Measurements from ENCODE around the gene FMNL2. TPM values are rescaled to one million over a fixed set of nuclear protein-coding genes. Genes with fewer than 3 reads are reported as not detected.

Gene FMNL2
- total RNA-seq, 1 donor from 2014 or later: 34.3 TPM

- Mint-ChIP-seq H3K36me3 (ENCODE audit: low read depth, unreplicated experiment) (peaks cover 2% of the 10 kb centered on the region), H3K9me3 (ENCODE audit: unreplicated experiment) (no peaks in the 10 kb centered on the region), H3K27me3 (ENCODE audit: low read depth, unreplicated experiment) (no peaks in the 10 kb centered on the region), H3K4me1 (ENCODE audit: low read depth, unreplicated experiment) (peaks cover 28% of the 10 kb centered on the region), H3K4me3 (ENCODE audit: unreplicated experiment) (no peak overlapping the region), H3K27ac (ENCODE audit: unreplicated experiment) (no peak overlapping the region)
- peaks cover 17% of the 10 kb centered on the region for H3K4me1 ChIP-seq (ENCODE audit: insufficient read depth, low read length)
- no peaks in the 10 kb centered on the region for H3K9me3 ChIP-seq (ENCODE audit: insufficient read depth, low read depth, low read length)
- H3K79me2 ChIP-seq (ENCODE audit: insufficient read depth, low read length): no peaks in the 10 kb centered on the region
- H3K27me3 ChIP-seq (ENCODE audit: insufficient read depth, low read length): no peaks in the 10 kb centered on the region
- no peaks in the 10 kb centered on the region for H3K36me3 ChIP-seq (ENCODE audit: insufficient read depth, low read length)
- H3K9ac ChIP-seq (ENCODE audit: low read length): no peak overlapping the region
- FAIRE-seq (no peak), DNase-seq (ENCODE audit: low read depth) (no peak)
- H2AFZ ChIP-seq (ENCODE audit: low read depth, low read length): no peak overlapping the region
- TF ChIP-seq CTCF (IDR thresholded peaks at IDR 0.05; ENCODE audit: insufficient read depth, low read depth, low read length) (no peak), EZH2 (IDR thresholded peaks at IDR 0.05; ENCODE audit: insufficient read depth, low read length) (no peak)
- no peak overlapping the region for H3K4me2 ChIP-seq (ENCODE audit: low read length)
- H3K4me3 ChIP-seq (ENCODE audit: insufficient read depth, low read depth, low read length): no peak overlapping the region
- H3K27ac ChIP-seq (ENCODE audit: low read depth, low read length): no peak overlapping the region
- H4K20me1 ChIP-seq (ENCODE audit: insufficient read depth, low read length): no peaks in the 10 kb centered on the region
Measured at GRCh38 chr2:152609699-152610098, 274.7 kb downstream of the FMNL2 start.

- H3K36me3 Mint-ChIP-seq (ENCODE audit: low read depth, unreplicated experiment): peaks cover 6% of the 10 kb centered on the region
- H3K4me2 ChIP-seq (ENCODE audit: low read length): peak overlapping the region; percentile 4
- peak; percentile 69 for DNase-seq (ENCODE audit: low read depth)
Measured at GRCh38 chr2:152611458-152612231, 276.7 kb downstream of the FMNL2 start.

More at GRCh38 chr2:152611458-152612231, 276.7 kb downstream of the FMNL2 start:
- peak; percentile 29 for FAIRE-seq
- Histone ChIP-seq H2AFZ (ENCODE audit: low read depth, low read length) (no peak overlapping the region), H3K36me3 (ENCODE audit: insufficient read depth, low read length) (no peaks in the 10 kb centered on the region), H3K9me3 (ENCODE audit: insufficient read depth, low read depth, low read length) (no peaks in the 10 kb centered on the region), H3K4me1 (ENCODE audit: insufficient read depth, low read length) (peaks cover 17% of the 10 kb centered on the region), H3K27ac (ENCODE audit: low read depth, low read length) (no peak overlapping the region), H3K4me3 (ENCODE audit: insufficient read depth, low read depth, low read length) (no peak overlapping the region), H3K9ac (ENCODE audit: low read length) (no peak overlapping the region), H3K27me3 (ENCODE audit: insufficient read depth, low read length) (no peaks in the 10 kb centered on the region), H3K79me2 (ENCODE audit: insufficient read depth, low read length) (no peaks in the 10 kb centered on the region), H4K20me1 (ENCODE audit: insufficient read depth, low read length) (no peaks in the 10 kb centered on the region)
- H3K4me1 Mint-ChIP-seq (ENCODE audit: low read depth, unreplicated experiment): peaks cover 28% of the 10 kb centered on the region
- H3K27me3 Mint-ChIP-seq (ENCODE audit: low read depth, unreplicated experiment): no peaks in the 10 kb centered on the region
- no peak for TF ChIP-seq CTCF (IDR thresholded peaks at IDR 0.05; ENCODE audit: insufficient read depth, low read depth, low read length)
- TF ChIP-seq EZH2 (IDR thresholded peaks at IDR 0.05; ENCODE audit: insufficient read depth, low read length): no peak
- H3K27ac Mint-ChIP-seq (ENCODE audit: unreplicated experiment): peak overlapping the region; percentile 43
- no peaks in the 10 kb centered on the region for H3K9me3 Mint-ChIP-seq (ENCODE audit: unreplicated experiment)
- H3K4me3 Mint-ChIP-seq (ENCODE audit: unreplicated experiment): no peak overlapping the region

Data from astrocyte (in vitro differentiated cells and primary cell).